NB4 (cell line): Measurements from ENCODE around the gene LACTB.
A peak's percentile ranks its signal among the peaks of the same experiment; 100 is the strongest.

Experiments
- DNase-seq: peaks from one replicate; pipeline ENCODE4 v3.0.0; 2010; ENCODE audit warnings: low read depth
- H3K4me3 ChIP-seq: one replicate; pipeline ENCODE4 v1.5.1; 2011; ENCODE audit warnings: mild to moderate bottlenecking, low read depth, low read length, moderate library complexity
- CTCF ChIP-seq: IDR thresholded peaks from one replicate; pipeline ENCODE4 v1.5.1; 2012; ENCODE audit warnings: low read depth, low read length
- MAX ChIP-seq: IDR thresholded peaks from 2 replicates; pipeline ENCODE4 v1.6.1; 2011; ENCODE audit warnings: low read depth, low read length
- MYC ChIP-seq: IDR thresholded peaks from 2 replicates; pipeline ENCODE4 v1.6.1; 2011; ENCODE audit warnings: low read depth, low read length
- POLR2A ChIP-seq: IDR thresholded peaks from 2 replicates; pipeline ENCODE4 v1.6.1; 2011; ENCODE audit warnings: mild to moderate bottlenecking; ENCODE audit not compliant: insufficient read length; ENCODE audit errors: extremely low read depth

The LACTB gene

GRCh38 chr15:63187589-63188226 lies 66.0 kb downstream of the LACTB start:
- no peak for TF ChIP-seq MYC
- TF ChIP-seq CTCF = no peak
- TF ChIP-seq POLR2A = no peak
- TF ChIP-seq MAX = no peak
- no peak overlapping the region for H3K4me3 ChIP-seq
- DNase-seq = no peak

GRCh38 chr15:63188247-63188925 lies 66.7 kb downstream of the LACTB start:
- TF ChIP-seq CTCF (no peak), MAX (no peak), MYC (no peak), POLR2A (no peak)
- peak overlapping the region; percentile 64 for H3K4me3 ChIP-seq
- no peak for DNase-seq

- TF ChIP-seq MYC = peak; percentile 23
- TF ChIP-seq POLR2A = peak; percentile 62
- no peak for TF ChIP-seq CTCF
- TF ChIP-seq MAX = peak; percentile 47; the same call in 1 of the 2 replicates
- peak within 1 kb of the TSS; percentile 71 for H3K4me3 ChIP-seq
- DNase-seq = peak; percentile 94
Measured at GRCh38 chr15:63188926-63189871, 67.5 kb downstream of the LACTB start, which contains the start of gene RAB8B. RAB8B (plus strand) TSS chr15:63189606; CDS start chr15:63189625, 19 bp downstream.

GRCh38 chr15:63189941-63190768 lies 68.5 kb downstream of the LACTB start:
- H3K4me3 ChIP-seq = peak overlapping the region; percentile 71
- no peak for TF ChIP-seq MAX
- no peak for TF ChIP-seq CTCF
- no peak for TF ChIP-seq MYC
- TF ChIP-seq POLR2A = no peak
- DNase-seq = peak; percentile 46
